NCI-H446 treated with DMSO at 0.1 percent for 48 hours (cell line): ENCODE data around the gene SNX20.
A peak's percentile ranks its signal among the peaks of the same experiment; 100 is the strongest.

Experiments used
- DNase-seq: peaks from one replicate; lab custom pipeline; 2025; lab: John Stamatoyannopoulos, UW

SNX20 gene

GRCh38 chr16:50704245-50704644 lies 23.1 kb upstream of the SNX20 start:
- DNase-seq: no peak

GRCh38 chr16:50702725-50703124 lies 21.6 kb upstream of the SNX20 start:
- peak; percentile 13 for DNase-seq

- no peak for DNase-seq
Observed at GRCh38 chr16:50699326-50700159, 18.4 kb upstream of the SNX20 start.

GRCh38 chr16:50697881-50698767 lies 17.0 kb upstream of the SNX20 start:
- no peak for DNase-seq

GRCh38 chr16:50697421-50697715 lies 16.3 kb upstream of the SNX20 start:
- DNase-seq: no peak

GRCh38 chr16:50696575-50697420 lies 15.7 kb upstream of the SNX20 start:
- DNase-seq: no peak

GRCh38 chr16:50696126-50696525 lies 15.0 kb upstream of the SNX20 start:
- DNase-seq: no peak

- no peak for DNase-seq
Observed at GRCh38 chr16:50695017-50696000, 14.2 kb upstream of the SNX20 start.

- DNase-seq: no peak
Observed at GRCh38 chr16:50694206-50694605, 13.1 kb upstream of the SNX20 start.

GRCh38 chr16:50692999-50693781 lies 12.1 kb upstream of the SNX20 start, which contains the start of gene NOD2:
Gene NOD2 (plus strand): TSS chr16:50693606. CDS start chr16:50699496, 5,890 bp downstream.
- no peak for DNase-seq

- no peak for DNase-seq
Observed at GRCh38 chr16:50692644-50692998, 11.5 kb upstream of the SNX20 start.

GRCh38 chr16:50690177-50690576 lies 9.1 kb upstream of the SNX20 start:
- DNase-seq: no peak

GRCh38 chr16:50688867-50689266 lies 7.8 kb upstream of the SNX20 start:
- no peak for DNase-seq

GRCh38 chr16:50688083-50688482 lies 7.0 kb upstream of the SNX20 start:
- no peak for DNase-seq

GRCh38 chr16:50685462-50686063 lies 4.5 kb upstream of the SNX20 start:
- DNase-seq: no peak

GRCh38 chr16:50684823-50685461 lies 3.8 kb upstream of the SNX20 start:
- DNase-seq: no peak

- DNase-seq: no peak
Observed at GRCh38 chr16:50683689-50684374, 2.7 kb upstream of the SNX20 start.

- no peak for DNase-seq
Observed at GRCh38 chr16:50680556-50680893, 587 bp downstream of the SNX20 start.
